Thyroid gland (tissue), 4 donors: ENCODE results near the gene KIT. TPM values are rescaled to one million over a fixed set of nuclear protein-coding genes. Genes with fewer than 3 reads are reported as not detected.

ENCODE experiments used
- DNase-seq, 2 donors: peaks; one replicate each; pipeline ENCODE4 v3.0.0-alpha.2; 2019
- H3K27ac ChIP-seq, 3 donors: fragments of 200-600 bp; sonication (generic); 1 replicate in 2 of 3; 2 replicates in 1 of 3; pipeline ENCODE4 v1.5.1; 2016 to 2019; ENCODE audit warnings: mild to moderate bottlenecking in 1 of 3, moderate library complexity in 1 of 3
- H3K27me3 ChIP-seq: fragments of 200-600 bp; sonication (generic); one replicate; pipeline ENCODE4 v1.5.1; 2019
- H3K36me3 ChIP-seq, 2 donors: fragments of 200-600 bp; sonication (generic); one replicate each; pipeline ENCODE4 v1.5.1; 2016 to 2019
- H3K4me1 ChIP-seq, 2 donors: fragments of 200-600 bp; sonication (generic); one replicate each; pipeline ENCODE4 v1.5.1; 2017 to 2019
- H3K4me3 ChIP-seq, 3 donors: fragments of 200-600 bp; sonication (generic); replicated peaks in 1 of 3; 1 replicate in 2 of 3; 2 replicates in 1 of 3; pipeline ENCODE4 v1.5.1; 2016; ENCODE audit warnings: mild to moderate bottlenecking in 1 of 3
- H3K9me3 ChIP-seq: fragments of 200-600 bp; sonication (generic); one replicate; pipeline ENCODE4 v1.5.1; 2017
- CTCF ChIP-seq, 6 experiments: fragments of 200-600 bp in 3 of 6; fragments of 450-650 bp in 3 of 6; sonication (generic) in 3 of 6; IDR thresholded peaks; one replicate each; pipeline ENCODE4 v1.5.1; 2016 to 2019; ENCODE audit warnings: antibody characterized with exemption in 6 of 6, mild to moderate bottlenecking in 2 of 6, inconsistent platforms in 1 of 6, moderate library complexity in 1 of 6
- POLR2A ChIP-seq, 2 donors: fragments of 450-650 bp; IDR thresholded peaks; one replicate each; pipeline ENCODE4 v1.6.1; 2017; ENCODE audit warnings: antibody characterized with exemption in 2 of 2, mild to moderate bottlenecking in 2 of 2, moderate library complexity in 1 of 2
- WGBS, 2 donors: methylation state at CpG; one replicate each; pipeline ENCODE4 v1.1.5; 2017; 5-methylcytosine and 5-hydroxymethylcytosine counted together
- intact Hi-C: fragments of 100-400 bp; cut with DNase I; formaldehyde crosslinking; loops from one replicate; pipeline ENCODE4 v1.15.1; 2023
- total RNA-seq, 4 donors: library from RNA; depleted of rRNA; stranded (reverse); fragments of >200 nt; gene quantifications; one replicate each; pipeline ENCODE4 v1.2.3, GENCODE V29; 2016

KIT gene
- total RNA-seq, 4 donors from 2014 or later = 44.1 to 67.4 (median 60.9) TPM

GRCh38 chr4:54643172-54643571 lies 14.6 kb upstream of the KIT start:
- intact Hi-C loops = no loop called here
- 83 to 86% methylated on average over 5 of the region's 5 CpGs for WGBS, 2 donors
- TF ChIP-seq POLR2A (IDR thresholded peaks at IDR 0.05) = no peak
- no peak for TF ChIP-seq CTCF (IDR thresholded peaks at IDR 0.05)

GRCh38 chr4:54643958-54644751 lies 13.6 kb upstream of the KIT start:
- no peak overlapping the region for H3K4me3 ChIP-seq
- 77 to 81% methylated on average over 6 of the region's 6 CpGs for WGBS, 2 donors
- intact Hi-C loops = no loop called here
- TF ChIP-seq POLR2A (IDR thresholded peaks at IDR 0.05) (no peak), CTCF (IDR thresholded peaks at IDR 0.05) (no peak)
- H3K9me3 ChIP-seq = no peaks in the 10 kb centered on the region
- no peaks in the 10 kb centered on the region for H3K4me1 ChIP-seq
- H3K36me3 ChIP-seq = no peaks in the 10 kb centered on the region
- no peak for DNase-seq
- no peaks in the 10 kb centered on the region for H3K27me3 ChIP-seq
- no peak overlapping the region for H3K27ac ChIP-seq

More at GRCh38 chr4:54643172-54643571, 14.6 kb upstream of the KIT start:
- DNase-seq = no peak
- H3K27me3 ChIP-seq = no peaks in the 10 kb centered on the region
- no peaks in the 10 kb centered on the region for H3K36me3 ChIP-seq
- H3K9me3 ChIP-seq = no peaks in the 10 kb centered on the region
- no peak overlapping the region for H3K27ac ChIP-seq
- H3K4me1 ChIP-seq = no peaks in the 10 kb centered on the region
- H3K4me3 ChIP-seq = no peak overlapping the region

GRCh38 chr4:54645830-54646229 lies 11.9 kb upstream of the KIT start:
- intact Hi-C loops = no loop called here
- no peak for DNase-seq
- no peaks in the 10 kb centered on the region for H3K36me3 ChIP-seq
- no peaks in the 10 kb centered on the region for H3K9me3 ChIP-seq
- H3K27ac ChIP-seq = no peak overlapping the region
- H3K4me3 ChIP-seq = no peak overlapping the region
- TF ChIP-seq POLR2A (IDR thresholded peaks at IDR 0.05) = no peak
- TF ChIP-seq CTCF (IDR thresholded peaks at IDR 0.05) = no peak
- H3K4me1 ChIP-seq = no peaks in the 10 kb centered on the region
- 78 to 89% methylated on average over 1 of the region's 1 CpG for WGBS, 2 donors
- H3K27me3 ChIP-seq = no peaks in the 10 kb centered on the region

GRCh38 chr4:54647070-54647469 lies 10.7 kb upstream of the KIT start:
- no peak overlapping the region for H3K27ac ChIP-seq
- no peaks in the 10 kb centered on the region for H3K36me3 ChIP-seq
- H3K4me3 ChIP-seq = no peak overlapping the region
- H3K4me1 ChIP-seq = no peaks in the 10 kb centered on the region
- WGBS, 2 donors = 80 to 87% methylated on average over 4 of the region's 4 CpGs
- H3K27me3 ChIP-seq = no peaks in the 10 kb centered on the region
- TF ChIP-seq POLR2A (IDR thresholded peaks at IDR 0.05) (no peak), CTCF (IDR thresholded peaks at IDR 0.05) (no peak)
- no peaks in the 10 kb centered on the region for H3K9me3 ChIP-seq
- DNase-seq = no peak
- intact Hi-C loops = no loop called here

GRCh38 chr4:54651050-54651449 lies 6.7 kb upstream of the KIT start:
- Histone ChIP-seq H3K4me1 (no peaks in the 10 kb centered on the region), H3K9me3 (no peaks in the 10 kb centered on the region), H3K36me3 (no peaks in the 10 kb centered on the region), H3K27me3 (no peaks in the 10 kb centered on the region), H3K27ac (no peak overlapping the region), H3K4me3 (no peak overlapping the region)
- DNase-seq = no peak
- WGBS, 2 donors = 97 to 99% methylated on average over 3 of the region's 3 CpGs
- TF ChIP-seq CTCF (IDR thresholded peaks at IDR 0.05) (no peak), POLR2A (IDR thresholded peaks at IDR 0.05) (no peak)
- intact Hi-C loops = no loop called here
